GM12864 (cell line): ENCODE data around the gene ZNF732.
"Not testable (repeated sequence)": the region's sequence is repeated elsewhere in the genome, so short reads cannot be mapped to it uniquely, and the experiment has no call there.

Experiments used
- DNase-seq: peaks from one replicate; pipeline ENCODE4 v3.0.0-alpha.2; 2011; ENCODE audit warnings: low read depth
- H3K4me3 ChIP-seq: 2 replicates; pipeline ENCODE4 v1.5.1; 2011; ENCODE audit warnings: mild to moderate bottlenecking, low read depth, low read length, control low read depth
- TF ChIP-seq, protein P1 (sequence below): IDR thresholded peaks from 2 replicates; pipeline ENCODE4 v1.5.1; 2011; ENCODE audit warnings: low read depth, mild to moderate bottlenecking, moderate library complexity, low read length, control low read depth, inconsistent platforms; ENCODE audit errors: missing control alignments

Gene ZNF732

DNA sequence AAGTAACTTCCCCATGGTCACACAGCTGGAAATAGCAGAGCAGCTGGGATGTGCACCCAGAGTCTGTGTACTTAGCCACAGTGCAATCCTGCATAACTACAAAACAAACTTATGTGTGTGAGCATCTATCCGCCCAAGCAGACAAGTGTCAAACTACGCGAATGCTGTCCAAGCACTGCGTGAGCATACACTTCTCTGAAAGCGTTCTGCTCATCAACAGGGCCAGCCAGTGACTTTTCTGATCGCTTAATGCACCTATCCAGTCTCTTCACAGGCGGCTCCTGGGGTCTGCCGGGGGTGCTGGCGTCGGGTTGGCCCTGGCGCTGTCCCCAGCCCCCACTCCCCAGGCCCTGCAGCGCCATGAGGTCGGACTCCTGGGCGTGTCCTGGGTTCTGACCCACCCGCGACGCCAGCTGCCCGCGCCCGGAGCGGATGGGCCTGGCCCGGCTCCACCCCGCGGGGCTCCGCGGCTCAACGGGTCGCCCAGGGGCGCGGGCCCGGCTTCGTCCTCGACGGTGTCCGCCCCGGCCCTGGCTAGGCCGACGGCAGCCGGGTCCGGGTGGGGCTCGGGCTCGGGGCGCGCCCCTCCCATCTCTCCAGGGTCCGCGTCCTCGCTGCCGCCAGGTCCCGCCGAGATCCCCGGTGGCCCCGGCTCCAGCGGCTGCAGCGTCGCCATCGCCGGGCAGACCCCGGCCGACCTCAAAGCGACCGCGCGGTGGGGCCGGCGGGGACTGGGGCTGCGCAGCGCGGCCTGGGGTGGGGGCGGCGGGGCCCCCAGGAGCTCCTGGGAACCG is 31.0 kb upstream of the ZNF732 start:
- peak overlapping the region; percentile 86 for H3K4me3 ChIP-seq
- TF ChIP-seq, protein P1, sequence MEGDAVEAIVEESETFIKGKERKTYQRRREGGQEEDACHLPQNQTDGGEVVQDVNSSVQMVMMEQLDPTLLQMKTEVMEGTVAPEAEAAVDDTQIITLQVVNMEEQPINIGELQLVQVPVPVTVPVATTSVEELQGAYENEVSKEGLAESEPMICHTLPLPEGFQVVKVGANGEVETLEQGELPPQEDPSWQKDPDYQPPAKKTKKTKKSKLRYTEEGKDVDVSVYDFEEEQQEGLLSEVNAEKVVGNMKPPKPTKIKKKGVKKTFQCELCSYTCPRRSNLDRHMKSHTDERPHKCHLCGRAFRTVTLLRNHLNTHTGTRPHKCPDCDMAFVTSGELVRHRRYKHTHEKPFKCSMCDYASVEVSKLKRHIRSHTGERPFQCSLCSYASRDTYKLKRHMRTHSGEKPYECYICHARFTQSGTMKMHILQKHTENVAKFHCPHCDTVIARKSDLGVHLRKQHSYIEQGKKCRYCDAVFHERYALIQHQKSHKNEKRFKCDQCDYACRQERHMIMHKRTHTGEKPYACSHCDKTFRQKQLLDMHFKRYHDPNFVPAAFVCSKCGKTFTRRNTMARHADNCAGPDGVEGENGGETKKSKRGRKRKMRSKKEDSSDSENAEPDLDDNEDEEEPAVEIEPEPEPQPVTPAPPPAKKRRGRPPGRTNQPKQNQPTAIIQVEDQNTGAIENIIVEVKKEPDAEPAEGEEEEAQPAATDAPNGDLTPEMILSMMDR = no peak
- DNase-seq = no peak

DNA sequence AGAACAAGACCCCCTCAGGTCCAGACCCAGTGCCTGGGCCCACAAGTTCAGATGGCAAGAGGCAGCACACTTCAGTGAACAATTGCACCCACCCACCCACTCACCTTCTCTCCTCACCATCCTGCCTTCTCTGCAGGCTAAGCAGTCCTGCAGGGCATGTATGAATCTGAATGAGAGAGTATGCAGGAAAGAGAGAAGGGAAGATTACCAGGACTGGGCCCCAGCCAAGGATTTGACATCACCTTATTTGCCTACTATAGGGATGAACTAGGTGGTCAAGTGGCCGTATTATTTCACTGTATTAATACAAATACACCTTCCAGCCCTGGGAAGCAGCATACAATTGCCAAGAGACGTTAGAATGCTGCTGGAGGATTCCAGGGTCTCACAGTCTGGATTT is 30.2 kb upstream of the ZNF732 start:
- H3K4me3 ChIP-seq = no peak overlapping the region
- DNase-seq = no peak
- TF ChIP-seq, protein P1 = no peak

DNA sequence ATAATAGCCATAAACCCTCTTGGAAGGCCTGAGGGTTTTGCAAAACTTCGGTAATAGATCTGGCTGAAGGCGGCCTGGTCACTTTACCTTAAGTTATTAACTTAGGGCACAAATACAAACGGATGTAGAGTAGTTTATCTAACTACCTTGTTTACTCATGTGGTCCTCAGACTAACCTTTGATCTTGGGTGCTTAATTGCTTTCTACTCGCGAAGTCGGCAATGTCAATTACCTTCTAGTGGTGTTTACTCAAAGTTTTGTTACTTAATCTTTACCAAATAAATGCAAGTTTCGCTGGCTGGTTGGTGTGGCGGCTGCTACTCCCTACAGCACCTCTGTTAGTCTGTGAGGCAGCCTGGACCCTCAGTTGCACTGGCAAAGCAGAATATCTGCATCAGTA is 23.5 kb upstream of the ZNF732 start:
- TF ChIP-seq, protein P1 = no peak
- DNase-seq = no peak
- no peak overlapping the region for H3K4me3 ChIP-seq

DNA sequence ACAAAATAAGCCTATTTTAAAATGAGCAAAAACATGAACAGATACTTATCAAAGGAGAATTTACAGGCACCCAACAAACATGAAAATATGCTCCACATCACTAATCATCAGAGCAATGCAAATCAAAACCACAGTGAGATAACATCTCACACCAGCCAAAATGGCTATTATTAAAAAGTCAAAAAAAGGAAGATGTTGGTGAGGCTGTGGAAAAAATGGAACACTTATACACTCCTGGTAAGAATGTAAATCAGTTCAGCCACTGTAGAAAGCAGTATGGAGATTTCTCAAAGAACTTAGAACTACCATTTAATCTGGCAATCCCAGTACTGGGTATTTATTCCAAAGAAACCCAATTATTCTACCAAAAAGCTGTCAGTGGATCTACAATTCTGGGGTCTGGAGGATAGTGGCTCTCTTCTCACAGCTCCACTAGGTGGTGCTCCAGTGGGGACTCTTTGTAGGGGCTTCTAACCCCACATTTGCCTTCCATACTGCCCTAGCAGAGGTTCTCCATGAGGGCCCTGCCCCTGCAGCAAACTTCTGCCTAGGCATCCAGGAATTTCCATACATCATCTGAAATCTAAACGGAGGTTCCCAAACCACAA is 9.1 kb upstream of the ZNF732 start:
- no peak for DNase-seq
- H3K4me3 ChIP-seq = no peak overlapping the region
- TF ChIP-seq, protein P1 = no peak

DNA sequence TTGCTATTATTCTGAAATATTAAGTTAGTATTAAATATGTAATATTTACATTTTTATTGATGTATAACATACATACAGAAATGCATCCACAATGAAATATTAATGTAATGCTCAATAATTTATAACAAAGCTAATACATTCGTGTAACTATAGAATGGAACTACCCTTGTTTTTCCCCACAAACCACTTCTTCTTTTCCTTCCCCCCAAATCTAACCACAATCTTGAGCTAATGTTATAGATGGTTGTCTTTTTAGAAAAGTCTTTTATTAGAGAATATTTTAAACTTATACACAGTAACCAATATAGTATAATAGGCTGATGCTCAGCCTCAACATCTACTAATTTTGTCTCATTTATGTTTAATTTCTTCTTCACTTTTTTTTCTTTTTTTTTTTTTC is 4.5 kb upstream of the ZNF732 start:
- H3K4me3 ChIP-seq = no peak overlapping the region
- DNase-seq = no peak
- TF ChIP-seq, protein P1 = no peak

DNA sequence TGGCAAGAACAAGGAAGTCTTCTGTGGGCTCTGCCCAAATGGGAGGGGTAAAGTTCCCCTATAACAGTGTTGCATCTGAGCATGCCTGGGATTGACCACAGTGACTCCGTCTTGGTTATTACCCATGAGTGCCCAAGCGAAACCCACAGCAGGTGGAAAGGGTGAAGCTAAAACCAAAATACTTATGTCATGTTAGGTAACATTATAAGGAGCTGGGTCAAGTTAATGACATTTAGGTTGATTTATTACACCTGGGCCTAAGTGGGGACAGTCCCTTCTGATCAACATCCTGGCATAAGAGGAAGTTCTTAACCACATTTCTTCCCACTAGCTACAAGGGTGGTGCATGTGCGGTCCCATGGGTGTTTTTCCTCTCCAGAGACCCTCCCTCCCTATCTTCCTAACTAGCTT is 1.3 kb upstream of the ZNF732 start:
- TF ChIP-seq, protein P1 = no peak
- no peak overlapping the region for H3K4me3 ChIP-seq
- DNase-seq = peak; percentile 38

DNA sequence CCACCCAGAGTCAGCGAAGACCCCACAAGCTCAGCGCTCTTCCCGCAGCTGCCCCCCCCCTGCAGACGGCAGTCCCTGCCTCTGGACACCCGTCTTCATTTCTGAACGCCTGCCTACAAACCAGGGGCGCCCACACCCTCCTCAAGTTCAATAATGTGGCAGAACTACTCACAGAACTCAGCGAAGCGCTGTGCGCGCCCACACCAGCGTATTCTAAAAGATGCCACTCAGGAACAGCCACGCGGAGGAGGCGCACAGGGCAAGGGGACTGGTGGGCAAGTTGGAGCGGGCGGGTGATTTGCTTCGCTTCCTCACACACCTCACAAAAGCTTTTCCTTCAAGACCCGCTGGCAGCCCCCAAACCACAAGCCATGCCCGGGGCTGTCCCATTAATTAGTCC is 758 bp downstream of the ZNF732 start:
- not testable (repeated sequence) for H3K4me3 ChIP-seq, DNase-seq
